HepG2 (cell line): ENCODE data around the gene GBGT1. TPM values are rescaled to one million over a fixed set of nuclear protein-coding genes. Genes with fewer than 3 reads are reported as not detected.

Experiments
- ATAC-seq: fragments of 200-7000 bp; cut with Tn5 transposase; 3 replicates; pipeline ENCODE4 v1.9.1; 2020; ENCODE audit warnings: mild to moderate bottlenecking, moderate library complexity
- BruUV-seq: library from RNA; stranded (reverse); fragments of 400-500 nt; replicated peaks from 2 replicates; lab custom pipeline; 2021; lab: Mats Ljungman, UMichigan
- CTCF ChIA-PET: fragments of 300-600 bp; formaldehyde crosslinking; extraction: SDS; loops from one replicate; lab custom pipeline; 2021; ENCODE audit warnings: low total read pairs, inconsistent platforms, low intra/inter-chr PET ratio; lab: Yijun Ruan, JAX
- POLR2A ChIA-PET: fragments of 350-600 bp; sonication (Branson Sonifier 250); formaldehyde crosslinking; loops from one replicate; lab custom pipeline; 2020; ENCODE audit warnings: antibody characterized with exemption, inconsistent platforms; lab: Yijun Ruan, JAX
- DNase-seq: peaks from one replicate; pipeline ENCODE4 v3.0.0-alpha.2; 2015; ENCODE audit warnings: low spot score
- FAIRE-seq: peaks from 3 replicates; lab custom pipeline; 2011; peaks lifted over from hg19 to GRCh38; lab: Jason Lieb, UNC
- H2AFZ ChIP-seq: one replicate; pipeline ENCODE4 v1.6.1; 2011; ENCODE audit warnings: low read length, inconsistent platforms
- H3K27ac ChIP-seq: fragments of 300-600 bp; 3 replicates; pipeline ENCODE4 v1.8.0; 2011; ENCODE audit warnings: mixed run types, mild to moderate bottlenecking, mixed read lengths, low read length, inconsistent platforms; ENCODE audit not compliant: insufficient read depth; ENCODE audit errors: extremely low read length
- H3K27me3 ChIP-seq, 2 experiments: fragments of 200-600 bp in 1 of 2; 2 replicates in 1 of 2; 3 replicates in 1 of 2; pipeline versions ENCODE4 v1.6.0 to v1.8.0; 2011; ENCODE audit warnings: low read length in 2 of 2, mild to moderate bottlenecking in 2 of 2, moderate library complexity in 2 of 2, inconsistent platforms in 1 of 2; ENCODE audit not compliant: insufficient read depth in 2 of 2, control insufficient read depth in 1 of 2
- H3K36me3 ChIP-seq, 2 experiments: fragments of 200-600 bp in 1 of 2; replicated peaks in 1 of 2; 2 replicates in 1 of 2; 3 replicates in 1 of 2; pipeline versions ENCODE4 v1.5.1 to v1.8.0; 2011; ENCODE audit warnings: low read length in 2 of 2, inconsistent platforms in 1 of 2; ENCODE audit not compliant: insufficient read depth in 2 of 2, control insufficient read depth in 1 of 2
- H3K4me1 ChIP-seq: 2 replicates; pipeline ENCODE4 v1.5.1; 2012; ENCODE audit warnings: low read length, inconsistent platforms; ENCODE audit not compliant: insufficient read depth
- H3K4me2 ChIP-seq: 2 replicates; pipeline ENCODE4 v1.6.0; 2011; ENCODE audit warnings: low read depth, low read length, inconsistent platforms
- H3K4me3 ChIP-seq, 3 experiments: fragments of 200-600 bp in 1 of 3; sonication (generic), shearing (Covaris generic) in 1 of 3; replicated peaks in 1 of 3; 2 replicates each; pipeline ENCODE4 v1.5.1; 2011 to 2016; ENCODE audit warnings: low read length in 3 of 3, inconsistent platforms in 2 of 3, low read depth in 2 of 3, mild to moderate bottlenecking in 2 of 3, control low read depth in 1 of 3, mixed read lengths in 1 of 3; ENCODE audit not compliant: insufficient read depth in 1 of 3
- H3K79me2 ChIP-seq: one replicate; pipeline ENCODE4 v1.6.1; 2011; ENCODE audit warnings: low read length, inconsistent platforms; ENCODE audit not compliant: insufficient read depth
- H3K9ac ChIP-seq: 2 replicates; pipeline ENCODE4 v1.6.0; 2011; ENCODE audit warnings: mild to moderate bottlenecking, low read depth, low read length, inconsistent platforms; ENCODE audit not compliant: insufficient read depth
- H3K9me3 ChIP-seq: 2 replicates; pipeline ENCODE4 v1.5.1; 2012; ENCODE audit warnings: mild to moderate bottlenecking, low read length
- H4K20me1 ChIP-seq: 2 replicates; pipeline ENCODE4 v1.6.0; 2011; ENCODE audit warnings: inconsistent platforms, mild to moderate bottlenecking, low read length, moderate library complexity; ENCODE audit not compliant: insufficient read depth
- CBFB ChIP-seq: sonication (generic); formaldehyde crosslinking; IDR thresholded peaks from 2 replicates; pipeline ENCODE4 v1.4.0; 2020; ENCODE audit warnings: missing genetic modification reagents
- IRF2 ChIP-seq: IDR thresholded peaks from 2 replicates; pipeline ENCODE4 v1.6.1; 2018; ENCODE audit warnings: missing genetic modification reagents, missing compliant biosample characterization
- REPIN1 ChIP-seq: sonication (generic); formaldehyde crosslinking; IDR thresholded peaks from 2 replicates; pipeline ENCODE4 v1.8.0; 2022; ENCODE audit warnings: missing genetic modification reagents, low read depth, mild to moderate bottlenecking, borderline replicate concordance
- WGBS: methylation state at CpG from one replicate; pipeline ENCODE4 v1.1.6; 2017; ENCODE audit warnings: low lambda C conversion rate; 5-methylcytosine and 5-hydroxymethylcytosine counted together
- in situ Hi-C: cut with HindIII; loops from 2 replicates; pipeline ENCODE4 v1.10.0; 2017; ENCODE audit warnings: low pct_unique_long_range_greater_than_20kb; ENCODE audit not compliant: extremely low pct_ligation_motif_present
- intact Hi-C: fragments of 100-400 bp; cut with micrococcal nuclease; formaldehyde crosslinking; loops from one replicate; pipeline ENCODE4 v1.10.0; 2022; ENCODE audit not compliant: unreplicated experiment
- polyA plus RNA-seq, 8 experiments: library from polyadenylated mRNA; depleted of rRNA in 3 of 8; stranded (reverse) in 7 of 8; unstranded in 1 of 8; fragments of >200 nt; fragmentation: Illumina TruSeq in 4 of 8; extraction: Trizol in 4 of 8; gene quantifications; 2 replicates each; pipeline versions ENCODE4 v1.2.1 to v1.2.3, GENCODE V29; 2011 to 2016; ENCODE audit warnings: low read depth in 4 of 8, missing spikeins in 1 of 8, mixed read lengths in 1 of 8; ENCODE audit not compliant: insufficient read depth in 1 of 8
- total RNA-seq, 5 experiments: library from RNA; depleted of rRNA; stranded (reverse); fragments of >200 nt; fragmentation: Illumina TruSeq; extraction: Trizol; gene quantifications; 2 replicates each; pipeline ENCODE4 v1.2.3, GENCODE V29; 2016; ENCODE audit warnings: low read depth in 1 of 5
- TF ChIP-seq, protein P1 (sequence below): sonication (generic); formaldehyde crosslinking; IDR thresholded peaks from 2 replicates; pipeline ENCODE4 v1.9.0; 2022; ENCODE audit warnings: missing genetic modification reagents, mild to moderate bottlenecking, borderline replicate concordance
- TF ChIP-seq, protein P2 (sequence below): sonication (generic); formaldehyde crosslinking; IDR thresholded peaks from 2 replicates; pipeline ENCODE4 v1.5.0; 2020; ENCODE audit warnings: mild to moderate bottlenecking, missing genetic modification reagents, borderline replicate concordance

Gene GBGT1
- total and polyA plus RNA-seq, 2 of the 13 experiments (the other 11 are each of a cell fraction or from before 2014, with no cell fraction given) = not detected

DNA sequence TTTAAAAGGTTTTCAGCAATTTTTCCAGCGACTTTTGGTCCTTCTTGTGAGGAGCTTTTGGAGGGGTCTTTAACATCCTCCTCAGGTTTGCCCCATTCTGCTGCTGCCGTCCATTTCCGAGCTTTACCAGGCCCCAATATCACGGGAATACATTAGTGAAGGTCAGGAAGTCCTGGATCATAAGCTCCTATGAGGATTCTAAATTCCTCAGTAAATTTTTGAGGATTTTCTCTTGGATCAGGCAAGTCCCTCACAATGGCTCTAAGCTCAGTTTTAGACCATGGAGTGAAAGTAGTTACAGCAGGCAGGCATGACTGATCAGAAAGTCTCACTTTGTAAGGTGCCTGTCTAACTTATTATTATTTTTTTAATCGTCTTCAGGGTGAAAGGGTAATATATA lies 17.2 kb upstream of the GBGT1 start:
- H3K27me3 ChIP-seq = peaks cover 1 to 18% of the 10 kb centered on the region in 2 experiments; a peak in 4 of 5 replicates
- no peak for TF ChIP-seq CBFB (CRISPR knock-in tag)
- TF ChIP-seq IRF2 (CRISPR knock-in tag) = no peak
- no peak for TF ChIP-seq REPIN1 (CRISPR knock-in tag)
- H3K4me1 ChIP-seq = no peaks in the 10 kb centered on the region
- whole genome bisulfite sequencing = 11% methylated on average over 5 of the region's 5 CpGs
- no peaks in the 10 kb centered on the region for H3K9me3 ChIP-seq
- intact Hi-C loops = no loop called here
- H3K4me3 ChIP-seq = no peak overlapping the region
- no TSS peak for BruUV-seq
- ATAC-seq (no peak), DNase-seq (no peak), FAIRE-seq (no peak)
- no peaks in the 10 kb centered on the region for H3K79me2 ChIP-seq
- H3K9ac ChIP-seq = no peak overlapping the region
- no peak overlapping the region for H2AFZ ChIP-seq
- no peaks in the 10 kb centered on the region for H3K36me3 ChIP-seq
- no peak overlapping the region for H3K4me2 ChIP-seq
- no peaks in the 10 kb centered on the region for H4K20me1 ChIP-seq
- in situ Hi-C loops = no loop called here
- CTCF ChIA-PET = no interaction called here
- POLR2A ChIA-PET = no interaction called here
- H3K27ac ChIP-seq = no peak overlapping the region

DNA sequence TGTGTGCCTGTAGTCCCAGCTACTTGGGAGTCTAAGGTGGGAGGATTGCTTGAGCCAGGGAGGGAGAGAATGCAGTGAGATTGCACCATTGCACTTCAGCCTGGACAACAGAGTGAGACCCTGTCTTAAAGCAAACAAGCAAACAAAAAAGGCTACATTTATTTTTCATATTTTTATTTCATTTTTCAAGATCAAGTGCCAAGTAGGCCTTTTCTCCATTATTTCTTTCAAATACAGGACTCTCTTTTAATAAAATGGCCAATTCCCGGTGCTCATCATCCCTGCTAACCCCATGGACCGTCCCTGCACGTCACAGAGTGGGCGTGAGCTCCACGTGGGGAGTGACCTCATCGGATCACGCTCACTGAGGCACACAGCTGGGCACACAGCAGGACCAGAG lies 9.3 kb upstream of the GBGT1 start:
- in situ Hi-C loops (no loop called here), intact Hi-C loops (no loop called here)
- H3K79me2 ChIP-seq = no peaks in the 10 kb centered on the region
- H3K9me3 ChIP-seq = no peaks in the 10 kb centered on the region
- H3K9ac ChIP-seq = no peak overlapping the region
- H3K4me1 ChIP-seq = no peaks in the 10 kb centered on the region
- peaks cover 3 to 32% of the 10 kb centered on the region in 2 experiments for H3K27me3 ChIP-seq
- H3K4me3 ChIP-seq = no peak overlapping the region
- ATAC-seq (no peak), DNase-seq (no peak), FAIRE-seq (no peak)
- WGBS = 36% methylated on average over 7 of the region's 7 CpGs
- ChIA-PET CTCF (no interaction called here), POLR2A (no interaction called here)
- H3K27ac ChIP-seq = no peak overlapping the region
- BruUV-seq = no TSS peak
- no peak overlapping the region for H3K4me2 ChIP-seq
- no peaks in the 10 kb centered on the region for H4K20me1 ChIP-seq
- H3K36me3 ChIP-seq = no peaks in the 10 kb centered on the region
- no peak overlapping the region for H2AFZ ChIP-seq
- TF ChIP-seq, protein P1, sequence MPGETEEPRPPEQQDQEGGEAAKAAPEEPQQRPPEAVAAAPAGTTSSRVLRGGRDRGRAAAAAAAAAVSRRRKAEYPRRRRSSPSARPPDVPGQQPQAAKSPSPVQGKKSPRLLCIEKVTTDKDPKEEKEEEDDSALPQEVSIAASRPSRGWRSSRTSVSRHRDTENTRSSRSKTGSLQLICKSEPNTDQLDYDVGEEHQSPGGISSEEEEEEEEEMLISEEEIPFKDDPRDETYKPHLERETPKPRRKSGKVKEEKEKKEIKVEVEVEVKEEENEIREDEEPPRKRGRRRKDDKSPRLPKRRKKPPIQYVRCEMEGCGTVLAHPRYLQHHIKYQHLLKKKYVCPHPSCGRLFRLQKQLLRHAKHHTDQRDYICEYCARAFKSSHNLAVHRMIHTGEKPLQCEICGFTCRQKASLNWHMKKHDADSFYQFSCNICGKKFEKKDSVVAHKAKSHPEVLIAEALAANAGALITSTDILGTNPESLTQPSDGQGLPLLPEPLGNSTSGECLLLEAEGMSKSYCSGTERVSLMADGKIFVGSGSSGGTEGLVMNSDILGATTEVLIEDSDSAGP = no peak
- TF ChIP-seq, protein P2, sequence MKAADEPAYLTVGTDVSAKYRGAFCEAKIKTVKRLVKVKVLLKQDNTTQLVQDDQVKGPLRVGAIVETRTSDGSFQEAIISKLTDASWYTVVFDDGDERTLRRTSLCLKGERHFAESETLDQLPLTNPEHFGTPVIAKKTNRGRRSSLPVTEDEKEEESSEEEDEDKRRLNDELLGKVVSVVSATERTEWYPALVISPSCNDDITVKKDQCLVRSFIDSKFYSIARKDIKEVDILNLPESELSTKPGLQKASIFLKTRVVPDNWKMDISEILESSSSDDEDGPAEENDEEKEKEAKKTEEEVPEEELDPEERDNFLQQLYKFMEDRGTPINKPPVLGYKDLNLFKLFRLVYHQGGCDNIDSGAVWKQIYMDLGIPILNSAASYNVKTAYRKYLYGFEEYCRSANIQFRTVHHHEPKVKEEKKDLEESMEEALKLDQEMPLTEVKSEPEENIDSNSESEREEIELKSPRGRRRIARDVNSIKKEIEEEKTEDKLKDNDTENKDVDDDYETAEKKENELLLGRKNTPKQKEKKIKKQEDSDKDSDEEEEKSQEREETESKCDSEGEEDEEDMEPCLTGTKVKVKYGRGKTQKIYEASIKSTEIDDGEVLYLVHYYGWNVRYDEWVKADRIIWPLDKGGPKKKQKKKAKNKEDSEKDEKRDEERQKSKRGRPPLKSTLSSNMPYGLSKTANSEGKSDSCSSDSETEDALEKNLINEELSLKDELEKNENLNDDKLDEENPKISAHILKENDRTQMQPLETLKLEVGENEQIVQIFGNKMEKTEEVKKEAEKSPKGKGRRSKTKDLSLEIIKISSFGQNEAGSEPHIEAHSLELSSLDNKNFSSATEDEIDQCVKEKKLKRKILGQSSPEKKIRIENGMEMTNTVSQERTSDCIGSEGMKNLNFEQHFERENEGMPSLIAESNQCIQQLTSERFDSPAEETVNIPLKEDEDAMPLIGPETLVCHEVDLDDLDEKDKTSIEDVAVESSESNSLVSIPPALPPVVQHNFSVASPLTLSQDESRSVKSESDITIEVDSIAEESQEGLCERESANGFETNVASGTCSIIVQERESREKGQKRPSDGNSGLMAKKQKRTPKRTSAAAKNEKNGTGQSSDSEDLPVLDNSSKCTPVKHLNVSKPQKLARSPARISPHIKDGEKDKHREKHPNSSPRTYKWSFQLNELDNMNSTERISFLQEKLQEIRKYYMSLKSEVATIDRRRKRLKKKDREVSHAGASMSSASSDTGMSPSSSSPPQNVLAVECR (CRISPR knock-in tag) = no peak
